ENCODE measurements around the gene ARHGAP10.

Gene ARHGAP10

DNA sequence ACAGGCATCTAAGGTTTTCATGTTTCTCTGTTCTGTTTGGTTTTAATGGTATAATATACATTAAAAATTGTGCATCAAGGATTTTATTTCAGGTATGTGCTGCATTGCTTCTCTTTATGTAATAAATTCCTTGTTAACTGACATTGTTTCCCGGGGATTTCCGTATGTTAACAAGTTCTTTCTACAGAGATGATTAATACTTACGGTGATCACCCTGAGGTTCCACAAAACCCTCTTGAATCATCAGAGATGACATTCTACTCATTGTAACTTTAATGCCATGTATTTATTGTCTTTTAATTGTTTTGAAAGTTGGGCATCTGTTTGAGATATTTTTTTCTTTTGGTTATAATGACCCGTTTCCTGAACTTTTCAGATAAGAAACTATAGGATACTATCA is 37.5 kb downstream of the ARHGAP10 start:
- no peak for TF ChIP-seq GATA3 (IDR thresholded peaks at IDR 0.05; ENCODE audit: low read depth, low read length)
- TF ChIP-seq GATA2 (IDR thresholded peaks at IDR 0.05; ENCODE audit: low read depth, low read length) = no peak

DNA sequence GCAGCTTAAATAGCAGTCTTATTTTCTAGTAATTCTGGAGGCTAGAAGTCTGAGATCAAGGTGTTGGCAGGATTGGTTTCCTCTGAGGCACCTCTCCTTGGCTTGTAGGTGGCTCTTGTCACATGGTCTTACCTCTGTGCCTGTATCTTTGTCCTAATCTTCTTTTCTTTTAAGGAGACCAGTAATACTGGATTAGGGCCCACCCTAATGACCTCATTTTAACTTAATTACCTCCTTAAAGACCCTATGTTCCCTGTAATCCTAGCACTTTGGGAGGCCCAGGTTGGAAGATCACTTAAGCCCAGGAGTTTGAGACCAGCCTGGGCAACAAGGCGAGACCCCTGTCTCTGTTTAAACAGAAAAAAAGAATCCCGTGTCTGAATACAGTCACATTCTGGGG is 38.9 kb downstream of the ARHGAP10 start:
- TF ChIP-seq GATA3 (IDR thresholded peaks at IDR 0.05; ENCODE audit: low read depth, low read length) = no peak
- no peak for TF ChIP-seq GATA2 (IDR thresholded peaks at IDR 0.05; ENCODE audit: low read depth, low read length)

DNA sequence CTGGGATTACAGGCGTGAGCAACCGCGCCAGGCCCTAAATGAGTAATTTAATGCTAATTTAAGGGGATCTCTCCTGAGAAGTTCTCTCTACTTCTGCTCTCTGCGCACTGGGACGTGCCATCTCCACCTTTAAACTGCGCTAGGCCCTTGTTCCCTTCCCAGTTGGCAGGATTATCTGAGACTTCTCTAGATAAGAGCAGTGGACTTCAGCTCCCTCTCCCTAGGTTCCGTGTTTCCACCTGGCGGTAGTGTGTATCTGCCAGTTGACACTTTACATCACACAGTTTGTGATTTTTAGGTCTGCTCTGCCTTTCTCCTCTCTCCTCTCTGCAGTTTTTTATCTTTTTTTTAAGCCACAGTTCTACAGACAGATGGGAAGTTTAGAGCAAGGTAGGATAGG is 40.2 kb downstream of the ARHGAP10 start:
- TF ChIP-seq GATA2 (IDR thresholded peaks at IDR 0.05; ENCODE audit: low read depth, low read length) = no peak
- TF ChIP-seq GATA3 (IDR thresholded peaks at IDR 0.05; ENCODE audit: low read depth, low read length) = no peak

DNA sequence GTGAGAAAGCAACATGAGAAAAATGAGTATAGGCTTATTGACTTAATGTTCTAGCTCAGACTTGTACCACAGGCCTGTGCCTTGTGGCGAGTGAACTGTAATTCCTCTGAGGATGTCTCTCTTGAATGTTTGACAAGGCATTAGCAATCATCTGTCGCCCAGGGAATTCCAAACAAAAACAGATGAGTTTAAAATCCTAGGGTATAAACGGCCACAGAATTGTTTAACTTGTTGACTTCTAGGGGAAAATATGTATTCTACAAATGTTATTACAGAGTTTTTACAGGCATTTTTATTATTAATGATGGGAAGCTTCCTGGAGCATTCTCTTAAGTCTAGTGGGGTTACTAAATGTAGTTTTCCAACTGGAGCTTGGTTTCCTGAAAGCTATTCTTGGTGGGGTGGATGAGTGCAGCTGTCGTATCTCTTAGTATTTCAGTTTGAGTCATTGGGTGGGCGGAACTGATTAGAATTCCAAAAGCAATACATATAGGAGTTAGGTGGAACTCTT is 40.6 kb downstream of the ARHGAP10 start:
- no peak for TF ChIP-seq GATA2 (IDR thresholded peaks at IDR 0.05; ENCODE audit: low read depth, low read length)
- no peak for TF ChIP-seq GATA3 (IDR thresholded peaks at IDR 0.05; ENCODE audit: low read depth, low read length)

DNA sequence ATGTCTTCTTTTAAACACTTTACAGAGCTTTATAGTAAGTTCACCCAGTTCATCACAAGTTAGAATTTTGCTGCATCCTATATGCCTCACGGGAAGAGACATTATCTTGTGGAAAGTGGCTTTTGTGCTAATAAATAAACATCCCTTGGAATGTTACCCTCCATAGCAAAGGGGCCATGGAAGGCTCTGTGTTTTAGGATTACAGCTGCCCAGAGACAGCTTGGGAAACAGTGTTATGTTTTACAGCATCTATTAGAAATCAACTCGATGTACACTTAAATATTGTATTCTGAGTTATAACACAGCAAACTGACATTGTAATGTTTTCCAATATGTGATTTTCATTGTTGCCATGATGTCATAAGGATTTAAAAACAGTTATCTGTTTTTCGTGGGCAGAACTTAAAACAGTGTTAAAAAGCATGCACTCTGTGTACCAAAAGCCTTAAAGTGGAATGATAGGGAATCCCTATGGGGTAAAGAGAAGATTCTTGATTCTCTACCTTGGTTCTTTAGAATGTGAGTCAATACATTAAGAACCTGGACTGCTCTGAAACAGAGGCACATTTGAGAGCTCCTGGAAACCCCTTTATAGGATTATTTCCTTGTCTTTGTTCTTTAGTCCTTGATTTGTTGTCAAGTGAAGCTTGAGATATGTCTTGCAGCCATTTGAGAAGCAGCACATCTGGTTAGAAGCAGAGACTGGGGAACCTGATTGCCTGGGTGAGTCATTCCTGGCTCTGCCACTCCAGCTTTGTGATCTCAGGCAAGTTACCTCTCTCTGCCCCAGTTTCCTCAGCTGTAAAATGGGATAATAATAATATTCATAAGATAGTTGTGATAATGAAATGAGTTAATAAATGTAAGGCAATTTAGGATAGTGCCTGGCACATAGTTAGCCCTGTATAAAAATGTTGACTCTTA is 41.6 kb downstream of the ARHGAP10 start:
- no peak for TF ChIP-seq GATA3 (IDR thresholded peaks at IDR 0.05; ENCODE audit: low read depth, low read length)
- TF ChIP-seq GATA2 (IDR thresholded peaks at IDR 0.05; ENCODE audit: low read depth, low read length) = no peak

DNA sequence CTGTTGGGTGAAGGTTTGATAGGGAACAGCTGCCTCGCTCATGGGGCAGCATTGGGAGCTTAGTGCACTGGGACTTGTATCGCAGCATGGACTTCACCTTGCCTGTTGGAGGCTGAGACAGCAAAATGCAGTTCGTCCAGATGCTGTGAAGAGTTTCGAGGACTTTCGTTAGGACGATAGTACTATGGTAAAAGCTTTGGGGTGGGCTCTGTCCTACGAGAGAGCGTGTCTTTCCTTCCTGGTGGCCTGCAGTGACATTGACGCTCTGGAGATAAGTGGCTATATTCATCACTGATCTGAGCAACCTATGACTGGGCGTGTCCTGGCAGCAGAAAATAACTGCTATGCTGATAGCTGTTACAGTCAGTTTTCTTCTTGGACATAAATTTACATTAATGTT is 44.8 kb downstream of the ARHGAP10 start:
- TF ChIP-seq GATA3 (IDR thresholded peaks at IDR 0.05; ENCODE audit: low read depth, low read length) (no peak), GATA2 (IDR thresholded peaks at IDR 0.05; ENCODE audit: low read depth, low read length) (no peak)

DNA sequence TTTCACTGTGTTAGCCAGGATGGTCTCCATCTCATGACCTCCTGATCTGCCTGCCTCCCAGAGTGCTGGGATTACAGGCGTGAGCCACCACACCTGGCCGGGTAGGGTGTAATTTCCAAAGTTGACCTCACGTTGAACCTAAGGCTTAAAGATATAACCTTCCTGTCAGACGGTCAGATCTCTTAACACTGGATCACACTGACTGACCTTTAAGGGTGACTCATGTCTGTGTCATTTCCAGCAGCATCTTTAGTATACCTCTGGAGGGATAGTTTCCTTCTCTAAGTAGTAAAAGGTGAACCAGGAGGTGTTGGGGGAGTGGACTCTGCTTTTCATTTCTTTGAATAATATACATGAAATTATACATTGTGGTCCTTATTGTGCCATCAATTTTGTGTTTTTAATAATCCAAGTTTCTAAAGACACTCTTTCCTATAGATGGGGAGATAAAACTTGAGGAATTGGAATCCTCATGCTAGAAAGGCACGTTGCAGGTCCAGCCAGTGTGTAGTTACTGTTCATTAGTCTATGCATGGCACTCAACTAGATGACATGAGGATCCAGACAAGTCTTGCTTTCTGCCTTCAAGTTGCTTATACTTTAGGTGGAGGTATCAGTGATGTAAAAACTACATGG is 45.7 kb downstream of the ARHGAP10 start:
- no peak for TF ChIP-seq GATA2 (IDR thresholded peaks at IDR 0.05; ENCODE audit: low read depth, low read length)
- TF ChIP-seq GATA3 (IDR thresholded peaks at IDR 0.05; ENCODE audit: low read depth, low read length) = no peak

DNA sequence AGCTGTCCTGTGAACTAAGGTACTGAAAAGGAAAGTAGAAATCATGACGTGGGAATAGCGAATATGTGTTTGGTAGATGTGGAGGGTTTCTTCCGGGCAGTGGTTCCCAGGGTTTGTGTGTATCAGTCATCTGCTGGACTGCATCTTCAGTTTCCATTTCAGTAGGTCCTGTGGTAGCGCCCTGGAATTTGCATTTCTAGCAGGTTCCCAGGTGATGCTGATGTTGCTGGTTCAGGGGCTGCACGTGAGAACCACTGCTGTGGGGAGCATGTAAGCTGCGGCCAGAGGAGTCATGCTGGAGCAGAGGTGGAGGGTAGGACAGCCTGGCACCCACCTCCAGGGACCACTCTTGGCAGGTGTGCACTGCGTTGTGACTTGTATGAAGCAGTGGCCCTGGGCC is 47.1 kb downstream of the ARHGAP10 start:
- TF ChIP-seq GATA3 (IDR thresholded peaks at IDR 0.05; ENCODE audit: low read depth, low read length) (no peak), GATA2 (IDR thresholded peaks at IDR 0.05; ENCODE audit: low read depth, low read length) (no peak)

DNA sequence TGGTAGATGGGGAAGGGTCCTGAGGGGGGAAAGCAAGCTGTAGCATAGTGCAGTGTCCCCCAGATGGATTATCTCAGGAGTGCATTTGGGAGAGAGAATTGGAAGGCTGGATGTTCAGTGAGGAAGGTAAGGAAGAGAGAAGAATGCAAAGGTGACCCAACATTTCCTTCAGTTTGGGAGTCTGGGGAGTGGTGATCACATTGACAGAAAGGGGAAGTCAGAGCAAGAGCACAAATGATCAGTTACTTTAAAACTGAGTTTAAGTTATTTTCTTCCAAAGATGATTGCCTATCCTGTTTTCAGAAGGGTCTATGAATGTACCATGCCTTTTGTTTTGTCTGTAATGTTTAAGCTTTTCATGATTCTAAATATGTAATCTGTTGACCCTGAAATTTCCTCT is 47.6 kb downstream of the ARHGAP10 start:
- TF ChIP-seq GATA3 (IDR thresholded peaks at IDR 0.05; ENCODE audit: low read depth, low read length) = no peak

DNA sequence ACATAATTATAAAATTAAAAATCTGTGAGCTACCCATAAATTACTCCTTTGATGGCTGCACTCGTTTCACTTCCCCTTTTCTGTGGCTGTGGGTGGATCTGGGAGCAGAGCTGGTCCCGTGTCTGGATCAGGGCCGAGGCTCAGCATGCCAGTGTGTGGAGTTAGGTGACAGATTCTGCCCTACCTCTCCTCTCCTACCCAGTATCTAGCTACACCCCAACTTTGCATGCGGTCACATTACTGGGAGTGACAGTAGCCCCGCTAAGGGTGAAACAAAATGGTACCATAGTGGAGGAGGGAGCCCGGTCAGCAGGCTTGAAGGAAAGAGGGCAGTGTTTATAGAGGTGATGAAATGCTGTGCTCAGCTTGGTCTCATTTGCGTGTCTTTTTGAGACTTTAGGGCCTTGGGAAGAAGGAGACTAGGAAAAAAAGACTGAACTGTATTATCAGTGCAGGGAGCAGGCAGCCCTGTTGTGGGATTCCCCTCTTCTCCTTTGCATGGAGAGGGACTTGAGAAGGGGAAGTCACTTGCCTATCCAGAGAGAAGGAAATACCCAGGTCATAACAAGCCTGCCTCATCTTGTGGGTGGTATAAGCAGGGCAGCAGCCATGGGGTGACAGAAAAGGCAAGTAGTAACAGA is 48.4 kb downstream of the ARHGAP10 start:
- TF ChIP-seq GATA2 (IDR thresholded peaks at IDR 0.05; ENCODE audit: low read depth, low read length) = no peak
- no peak for TF ChIP-seq GATA3 (IDR thresholded peaks at IDR 0.05; ENCODE audit: low read depth, low read length)

DNA sequence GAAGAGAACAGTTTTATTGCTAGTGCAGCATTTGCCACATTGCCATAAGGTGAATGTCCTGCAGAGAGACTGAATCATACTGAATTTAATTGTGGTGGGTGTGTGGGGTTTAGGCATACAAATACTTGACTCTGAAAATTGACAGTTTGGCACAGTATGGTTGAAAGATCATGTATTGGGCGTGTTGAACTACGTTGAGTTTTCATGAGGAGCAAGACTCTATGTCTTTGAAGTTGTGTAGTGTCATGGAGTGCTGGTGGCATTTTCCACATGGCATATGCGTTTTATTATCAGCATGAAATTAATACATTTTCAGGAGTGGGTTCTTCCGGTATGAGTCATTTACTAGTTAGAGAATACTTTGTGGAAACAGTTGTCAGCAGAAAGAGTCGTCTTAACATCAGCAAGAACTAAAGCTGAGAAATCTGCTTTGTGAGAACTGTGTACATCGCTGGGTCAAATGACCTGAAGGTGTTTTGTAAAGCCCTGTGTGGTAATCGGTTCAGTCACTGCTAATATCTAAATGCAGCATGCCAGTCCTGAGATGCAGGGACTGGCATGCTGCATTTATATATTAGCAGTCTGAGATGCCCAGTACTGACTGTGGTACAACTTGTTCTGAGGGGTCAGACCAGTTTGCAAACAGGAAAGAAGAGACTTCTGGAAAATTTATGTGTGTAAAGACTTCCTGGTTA is 50.3 kb downstream of the ARHGAP10 start:
- TF ChIP-seq GATA2 (IDR thresholded peaks at IDR 0.05; ENCODE audit: low read depth, low read length) (no peak), GATA3 (IDR thresholded peaks at IDR 0.05; ENCODE audit: low read depth, low read length) (no peak)

DNA sequence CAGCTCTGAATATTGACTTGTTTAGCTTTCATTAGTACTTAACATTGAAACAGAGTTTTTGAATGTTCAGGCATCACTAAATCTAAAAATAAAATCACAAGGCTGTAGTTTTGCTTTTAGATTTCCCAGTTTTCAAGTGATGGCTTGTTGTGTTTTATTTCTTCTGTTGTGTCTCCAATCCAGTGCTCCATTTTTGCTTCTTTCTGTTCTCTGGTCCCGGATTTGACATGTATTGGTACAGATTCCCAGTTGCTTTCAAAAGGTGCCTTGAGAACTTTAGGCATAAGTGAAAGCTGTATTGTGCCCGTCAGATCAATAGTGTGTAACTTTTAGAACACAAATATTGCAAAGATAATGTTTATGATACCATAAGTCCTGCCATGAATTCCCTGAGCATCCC is 53.2 kb downstream of the ARHGAP10 start:
- TF ChIP-seq GATA2 (IDR thresholded peaks at IDR 0.05; ENCODE audit: low read depth, low read length) = no peak
- no peak for TF ChIP-seq GATA3 (IDR thresholded peaks at IDR 0.05; ENCODE audit: low read depth, low read length)

DNA sequence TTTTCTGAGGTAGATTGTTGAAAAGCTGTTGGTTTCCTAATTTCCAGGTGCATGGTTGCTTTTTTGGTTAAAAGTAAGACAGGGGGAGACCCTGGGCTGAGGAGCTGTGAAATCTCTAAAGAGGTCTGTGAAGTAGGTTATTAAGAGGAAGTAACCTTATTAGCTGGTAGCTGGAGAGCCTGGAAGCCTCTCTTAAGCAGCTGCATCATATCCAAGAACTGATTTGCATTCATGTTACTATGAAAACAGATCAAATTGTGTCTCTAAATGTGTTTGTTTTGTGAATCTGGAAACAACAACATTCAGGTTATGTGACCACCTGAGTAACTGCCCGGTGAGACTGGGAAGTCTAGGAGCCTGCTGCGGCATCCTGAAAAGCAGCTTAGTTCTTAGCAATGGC is 54.1 kb downstream of the ARHGAP10 start:
- TF ChIP-seq GATA2 (IDR thresholded peaks at IDR 0.05; ENCODE audit: low read depth, low read length) = no peak
- TF ChIP-seq GATA3 (IDR thresholded peaks at IDR 0.05; ENCODE audit: low read depth, low read length) = no peak

DNA sequence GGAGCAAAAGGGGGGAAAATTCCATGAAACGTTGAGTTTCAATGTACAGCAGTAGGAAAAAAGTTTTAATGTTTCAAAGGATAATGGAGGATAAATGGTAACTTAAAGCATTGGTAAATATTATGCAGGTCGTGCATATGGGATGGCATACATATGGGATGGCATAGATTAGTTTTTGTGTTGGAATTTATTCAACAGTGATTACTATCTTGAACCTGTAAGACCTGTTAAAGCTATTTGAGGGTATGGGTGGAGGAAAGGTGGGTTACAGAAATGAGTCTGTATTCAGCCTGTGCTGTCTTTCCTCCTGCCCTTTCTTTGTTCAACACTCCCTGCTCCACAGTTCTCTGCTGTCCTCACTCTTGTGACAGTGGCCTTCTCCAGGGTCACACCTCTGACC is 54.6 kb downstream of the ARHGAP10 start:
- TF ChIP-seq GATA2 (IDR thresholded peaks at IDR 0.05; ENCODE audit: low read depth, low read length) = no peak
- TF ChIP-seq GATA3 (IDR thresholded peaks at IDR 0.05; ENCODE audit: low read depth, low read length) = no peak

Data from SH-SY5Y (cell line).